Measurements from ENCODE around the gene THOP1.

DNA sequence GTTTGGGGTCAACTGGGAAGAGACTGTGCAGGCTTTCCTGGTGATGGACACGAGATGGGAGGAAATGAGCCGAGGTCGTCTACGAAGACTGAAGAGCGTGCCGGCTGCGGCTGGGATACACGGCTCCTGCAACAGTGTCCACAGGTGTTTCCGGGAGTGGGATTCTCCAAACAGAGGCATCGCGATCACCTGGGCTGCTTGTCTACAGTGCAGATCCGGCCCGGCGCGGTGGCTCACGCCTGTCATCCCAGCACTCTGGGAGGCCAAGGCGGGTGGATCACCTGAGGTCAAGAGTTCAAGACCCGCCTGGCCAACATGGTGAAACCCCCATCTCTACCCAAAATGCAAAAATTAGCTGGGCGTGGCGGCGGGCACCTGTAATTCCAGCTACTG is 33.9 kb upstream of the THOP1 start:
- TF ChIP-seq POLR2A (IDR thresholded peaks at IDR 0.05): no peak
- TF ChIP-seq, protein P1, sequence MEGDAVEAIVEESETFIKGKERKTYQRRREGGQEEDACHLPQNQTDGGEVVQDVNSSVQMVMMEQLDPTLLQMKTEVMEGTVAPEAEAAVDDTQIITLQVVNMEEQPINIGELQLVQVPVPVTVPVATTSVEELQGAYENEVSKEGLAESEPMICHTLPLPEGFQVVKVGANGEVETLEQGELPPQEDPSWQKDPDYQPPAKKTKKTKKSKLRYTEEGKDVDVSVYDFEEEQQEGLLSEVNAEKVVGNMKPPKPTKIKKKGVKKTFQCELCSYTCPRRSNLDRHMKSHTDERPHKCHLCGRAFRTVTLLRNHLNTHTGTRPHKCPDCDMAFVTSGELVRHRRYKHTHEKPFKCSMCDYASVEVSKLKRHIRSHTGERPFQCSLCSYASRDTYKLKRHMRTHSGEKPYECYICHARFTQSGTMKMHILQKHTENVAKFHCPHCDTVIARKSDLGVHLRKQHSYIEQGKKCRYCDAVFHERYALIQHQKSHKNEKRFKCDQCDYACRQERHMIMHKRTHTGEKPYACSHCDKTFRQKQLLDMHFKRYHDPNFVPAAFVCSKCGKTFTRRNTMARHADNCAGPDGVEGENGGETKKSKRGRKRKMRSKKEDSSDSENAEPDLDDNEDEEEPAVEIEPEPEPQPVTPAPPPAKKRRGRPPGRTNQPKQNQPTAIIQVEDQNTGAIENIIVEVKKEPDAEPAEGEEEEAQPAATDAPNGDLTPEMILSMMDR (IDR thresholded peaks at IDR 0.05): no peak

All from thyroid gland (tissue), 4 donors.